ENCODE results near the gene TMEM202. TPM values are rescaled to one million over a fixed set of nuclear protein-coding genes. Genes with fewer than 3 reads are reported as not detected.
"Not testable (repeated sequence)": the region's sequence is repeated elsewhere in the genome, so short reads cannot be mapped to it uniquely, and the experiment has no call there.

The TMEM202 gene
- total RNA-seq = not detected in 2 replicates

GRCh38 chr15:72397796-72398588, at the start of gene TMEM202:
Gene TMEM202 (plus strand): TSS chr15:72398305. CDS start chr15:72398327, 22 bp downstream.
- intact Hi-C loops (cut with micrococcal nuclease) = no loop called here

GRCh38 chr15:72353266-72353665, 44.8 kb upstream of the TMEM202 start:
- intact Hi-C loops (cut with micrococcal nuclease) = no loop called here

- intact Hi-C loops (cut with micrococcal nuclease) = no loop called here
Observed at GRCh38 chr15:72354496-72354895, 43.6 kb upstream of the TMEM202 start.

- intact Hi-C loops (cut with micrococcal nuclease) = no loop called here
Observed at GRCh38 chr15:72358121-72358520, 40.0 kb upstream of the TMEM202 start.

GRCh38 chr15:72358650-72359171, 39.4 kb upstream of the TMEM202 start:
- intact Hi-C loops (cut with micrococcal nuclease) = no loop called here

- intact Hi-C loops (cut with micrococcal nuclease) = no loop called here
Observed at GRCh38 chr15:72361176-72361575, 36.9 kb upstream of the TMEM202 start.

GRCh38 chr15:72365844-72366243, 32.3 kb upstream of the TMEM202 start:
- intact Hi-C loops (cut with micrococcal nuclease) = loop anchor here (1.0 to 2.0 kb wide), 2 partner anchors 10 to 45 kb away; partner anchors contain the start of genes CELF6 and HEXA

GRCh38 chr15:72368325-72368724, 29.8 kb upstream of the TMEM202 start:
- intact Hi-C loops (cut with micrococcal nuclease) = no loop called here

GRCh38 chr15:72368899-72369298, 29.2 kb upstream of the TMEM202 start:
- intact Hi-C loops (cut with micrococcal nuclease) = no loop called here

GRCh38 chr15:72369964-72370363, 28.1 kb upstream of the TMEM202 start:
- intact Hi-C loops (cut with micrococcal nuclease) = no loop called here

- intact Hi-C loops (cut with micrococcal nuclease) = no loop called here
Observed at GRCh38 chr15:72372361-72372760, 25.7 kb upstream of the TMEM202 start.

- intact Hi-C loops (cut with micrococcal nuclease) = loop anchor here (1.0 to 5.0 kb wide), 6 partner anchors 55 to 677 kb away; partner anchors contain the start of genes BBS4, CELF6, HIGD2B and MYO9A
Observed at GRCh38 chr15:72375501-72375845, 22.6 kb upstream of the TMEM202 start.

- intact Hi-C loops (cut with micrococcal nuclease) = loop anchor here (1.0 to 5.0 kb wide), 12 partner anchors 10 to 676 kb away; partner anchors contain the start of genes BBS4, CELF6, HIGD2B and MYO9A
Observed at GRCh38 chr15:72375846-72376581, 22.1 kb upstream of the TMEM202 start, which contains the start of gene HEXA. Gene HEXA (minus strand): TSS chr15:72376014. CDS start chr15:72375972, 42 bp downstream.

GRCh38 chr15:72377331-72377730, 20.8 kb upstream of the TMEM202 start:
- intact Hi-C loops (cut with micrococcal nuclease) = loop anchor here (2.0 to 5.0 kb wide), 4 partner anchors 65 to 675 kb away; partner anchors contain the start of gene NEO1

- intact Hi-C loops (cut with micrococcal nuclease) = loop anchor here (5.0 kb wide), 2 partner anchors 153 to 673 kb away; partner anchors contain the start of gene NEO1
Observed at GRCh38 chr15:72379106-72379505, 19.0 kb upstream of the TMEM202 start.

GRCh38 chr15:72379856-72380430, 18.2 kb upstream of the TMEM202 start:
- intact Hi-C loops (cut with micrococcal nuclease) = loop anchor here (5.0 kb wide), 2 partner anchors 152 to 672 kb away; partner anchors contain the start of gene NEO1

GRCh38 chr15:72380743-72381142, 17.4 kb upstream of the TMEM202 start:
- intact Hi-C loops (cut with micrococcal nuclease) = no loop called here

- intact Hi-C loops (cut with micrococcal nuclease) = no loop called here
Observed at GRCh38 chr15:72382146-72382545, 16.0 kb upstream of the TMEM202 start.

- intact Hi-C loops (cut with micrococcal nuclease) = no loop called here
Observed at GRCh38 chr15:72387741-72388140, 10.4 kb upstream of the TMEM202 start.

- intact Hi-C loops (cut with micrococcal nuclease) = no loop called here
Observed at GRCh38 chr15:72389231-72389630, 8.9 kb upstream of the TMEM202 start.

GRCh38 chr15:72396331-72396730, 1.8 kb upstream of the TMEM202 start:
- intact Hi-C loops (cut with micrococcal nuclease) = not testable (repeated sequence)

All from T-helper 1 cell treated with Interleukin-12 subunit alpha and Interleukin-12 subunit beta and Interleukin-4 antibody, amounts not matched to agents 30 ng/mL and 1 ng/mL, for 36 hours (primary cell).